Activated CD8-positive, alpha-beta memory T cell treated with anti-CD3 and anti-CD28 coated beads for 1 hour (primary cell): Measurements from ENCODE around the gene NBPF26.
A peak's percentile ranks its signal among the peaks of the same experiment; 100 is the strongest.
"Not testable (repeated sequence)": the region's sequence is repeated elsewhere in the genome, so short reads cannot be mapped to it uniquely, and the experiment has no call there.

Experiments used
- DNase-seq, 2 donors: peaks; one replicate each; pipeline ENCODE4 v3.0.0-alpha.2; 2020; ENCODE audit warnings: low read depth in 1 of 2; ENCODE audit errors: extremely low read depth in 1 of 2

Gene NBPF26

DNA sequence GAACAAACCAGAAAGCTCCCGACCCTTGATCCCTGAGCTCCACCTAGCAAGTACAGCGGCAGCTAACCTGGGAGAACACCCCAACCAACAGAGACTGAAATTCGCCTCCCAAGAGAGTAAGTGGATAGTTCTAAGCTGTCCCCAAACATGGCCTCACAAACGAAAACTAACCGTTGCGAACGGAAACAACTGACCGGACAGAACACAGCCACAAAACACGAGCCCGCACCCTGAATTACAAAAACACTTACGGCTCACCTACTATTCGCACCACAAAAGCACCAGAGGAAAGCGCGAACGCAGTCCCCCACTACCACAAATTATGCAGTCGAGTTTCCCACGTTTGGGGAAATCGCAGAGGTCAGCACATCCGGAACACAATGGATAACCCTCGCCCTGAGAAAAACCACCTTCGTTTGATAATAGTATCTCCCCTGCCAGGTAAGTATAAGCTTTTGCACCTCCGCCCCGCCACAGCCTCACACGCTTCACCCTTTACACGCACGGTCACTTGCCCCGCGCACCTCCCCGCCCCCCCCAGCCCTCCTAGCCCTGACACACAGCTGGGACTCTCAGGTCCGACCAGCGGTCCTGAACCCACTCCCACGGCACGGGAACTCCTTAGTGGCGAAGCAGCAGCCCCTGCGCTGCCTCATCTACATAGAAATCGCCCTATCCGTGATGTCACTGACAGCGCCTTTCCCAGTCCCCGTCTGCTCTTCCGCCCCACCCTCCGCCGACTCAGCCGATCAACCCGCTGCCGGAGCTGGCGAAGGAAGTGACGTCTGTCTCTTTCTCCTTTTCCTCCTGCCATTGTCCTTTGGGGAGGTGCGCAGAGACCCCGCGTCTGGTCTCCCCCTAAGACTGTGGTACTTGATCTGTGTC, 127.0 kb downstream of the NBPF26 start:
- peak; percentile 40 to 49 for DNase-seq

- not testable (repeated sequence) for DNase-seq
These were observed 134.4 kb downstream of the NBPF26 start for GRCh38 chr1:120858144-120858543.

- DNase-seq: not testable (repeated sequence)
These were observed 136.0 kb downstream of the NBPF26 start for GRCh38 chr1:120859615-120860234.

DNA sequence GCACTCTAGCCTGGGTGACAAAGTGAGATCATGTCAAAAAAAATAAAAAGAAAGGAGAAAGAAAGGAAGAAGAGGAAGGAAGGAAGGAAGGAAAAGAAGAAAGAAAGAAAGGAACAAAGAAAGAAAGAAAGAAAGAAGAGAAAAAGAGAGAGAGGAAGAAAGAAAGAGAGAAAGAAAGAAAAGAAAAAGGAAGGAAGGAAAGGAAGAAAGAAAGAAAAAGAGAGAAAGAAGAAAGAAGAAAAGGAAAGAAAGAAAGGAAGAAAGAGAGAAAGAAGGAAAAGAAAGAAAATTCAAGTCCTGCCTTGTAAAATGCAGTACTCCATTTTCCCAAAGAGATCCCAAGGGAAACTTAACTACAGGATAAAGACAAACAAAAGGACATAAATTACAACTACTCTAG, 154.5 kb downstream of the NBPF26 start:
- not testable (repeated sequence) for DNase-seq

DNA sequence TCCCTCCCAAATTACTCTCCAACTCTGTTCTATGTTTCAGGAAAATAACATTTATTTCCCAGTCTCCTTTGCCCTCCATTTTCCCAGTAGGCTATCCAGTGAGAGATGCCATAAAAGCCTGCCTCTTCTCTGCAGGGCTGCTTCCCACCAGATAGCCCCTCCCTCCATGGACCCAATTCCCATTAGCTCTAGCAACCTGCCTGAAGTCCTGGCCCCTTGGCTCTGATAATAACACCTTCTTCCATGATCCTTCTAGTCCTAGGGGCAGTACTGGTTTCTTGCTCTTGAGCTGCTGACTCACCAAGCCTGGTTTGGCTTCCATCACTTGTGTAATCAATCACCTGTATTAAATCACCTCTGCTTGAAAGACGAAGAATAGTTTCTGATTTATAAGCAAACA, 156.3 kb downstream of the NBPF26 start:
- not testable (repeated sequence) for DNase-seq

GRCh38 chr1:120881934-120882333, 158.2 kb downstream of the NBPF26 start:
- not testable (repeated sequence) for DNase-seq
